Subcutaneous abdominal adipose tissue (tissue), 5 donors: ENCODE measurements around the gene FAM47E.

Experiments
- H3K27ac ChIP-seq: one replicate; pipeline ENCODE4 v1.7.0; 2013; ENCODE audit warnings: low read depth, mild to moderate bottlenecking, inconsistent platforms, low read length, moderate library complexity
- H3K27me3 ChIP-seq, 5 donors: one replicate each; pipeline ENCODE4 v1.7.0; 2013; ENCODE audit warnings: low read length in 5 of 5, inconsistent platforms in 1 of 5; ENCODE audit not compliant: control insufficient read depth in 5 of 5, insufficient read depth in 4 of 5
- H3K36me3 ChIP-seq, 5 donors: one replicate each; pipeline ENCODE4 v1.7.0; 2013; ENCODE audit warnings: low read length in 5 of 5; ENCODE audit not compliant: control insufficient read depth in 5 of 5, insufficient read depth in 5 of 5
- H3K4me1 ChIP-seq, 5 donors: one replicate each; pipeline ENCODE4 v1.7.0; 2013; ENCODE audit warnings: low read length in 5 of 5, mild to moderate bottlenecking in 3 of 5, moderate library complexity in 1 of 5; ENCODE audit not compliant: control insufficient read depth in 5 of 5, insufficient read depth in 5 of 5
- H3K4me3 ChIP-seq, 5 donors: one replicate each; pipeline ENCODE4 v1.7.0; 2013; ENCODE audit warnings: low read length in 5 of 5, low read depth in 1 of 5
- H3K9ac ChIP-seq, 5 donors: one replicate each; pipeline ENCODE4 v1.7.0; 2013; ENCODE audit warnings: low read length in 5 of 5, mild to moderate bottlenecking in 4 of 5, moderate library complexity in 3 of 5
- H3K9me3 ChIP-seq, 5 donors: one replicate each; pipeline ENCODE4 v1.7.0; 2013; ENCODE audit warnings: low read length in 5 of 5; ENCODE audit not compliant: control insufficient read depth in 5 of 5
- donor health status: healthy.
- donor health status: healthy.
- donor health status: healthy.
- donor health status: healthy.
- donor health status: healthy.

The FAM47E gene

GRCh38 chr4:76257824-76258223 is 6.3 kb downstream of the FAM47E start:
- Histone ChIP-seq H3K9me3 (no peaks in the 10 kb centered on the region), H3K27me3 (no peaks in the 10 kb centered on the region), H3K9ac (no peak overlapping the region), H3K27ac (no peak overlapping the region), H3K36me3 (no peaks in the 10 kb centered on the region), H3K4me3 (no peak overlapping the region), H3K4me1 (peaks cover 0 to 11% (median 0%) of the 10 kb centered on the region in 5 donors)

GRCh38 chr4:76260571-76260970 is 9.1 kb downstream of the FAM47E start:
- Histone ChIP-seq H3K27me3 (no peaks in the 10 kb centered on the region), H3K9ac (no peak overlapping the region), H3K27ac (no peak overlapping the region), H3K9me3 (no peaks in the 10 kb centered on the region), H3K4me1 (no peaks in the 10 kb centered on the region), H3K36me3 (peaks cover 0 to 14% (median 9%) of the 10 kb centered on the region in 5 donors), H3K4me3 (no peak overlapping the region)

- H3K27me3 ChIP-seq, result no peaks in the 10 kb centered on the region
- no peaks in the 10 kb centered on the region for H3K9me3 ChIP-seq
- peaks cover 0 to 22% (median 10%) of the 10 kb centered on the region in 5 donors for H3K36me3 ChIP-seq
Measured at GRCh38 chr4:76265631-76266218, 14.2 kb downstream of the FAM47E start.

GRCh38 chr4:76266627-76267026 is 15.1 kb downstream of the FAM47E start:
- Histone ChIP-seq H3K4me1 (peaks cover 0 to 8% (median 0%) of the 10 kb centered on the region in 5 donors), H3K4me3 (no peak overlapping the region), H3K27me3 (no peaks in the 10 kb centered on the region), H3K9ac (no peak overlapping the region), H3K9me3 (no peaks in the 10 kb centered on the region), H3K27ac (peak overlapping the region; percentile 32), H3K36me3 (peaks cover 0 to 22% (median 10%) of the 10 kb centered on the region in 5 donors)

More at GRCh38 chr4:76265631-76266218, 14.2 kb downstream of the FAM47E start:
- no peak overlapping the region for H3K4me3 ChIP-seq
- H3K27ac ChIP-seq, result peak overlapping the region; percentile 3
- peaks cover 0 to 8% (median 0%) of the 10 kb centered on the region in 5 donors for H3K4me1 ChIP-seq
- H3K9ac ChIP-seq, result no peak overlapping the region

- Histone ChIP-seq H3K4me3 (no peak overlapping the region), H3K4me1 (peaks cover 0 to 13% (median 0%) of the 10 kb centered on the region in 5 donors), H3K9me3 (no peaks in the 10 kb centered on the region), H3K9ac (no peak overlapping the region), H3K27ac (no peak overlapping the region), H3K36me3 (peaks cover 0 to 22% (median 10%) of the 10 kb centered on the region in 5 donors), H3K27me3 (no peaks in the 10 kb centered on the region)
Measured at GRCh38 chr4:76267811-76268210, 16.3 kb downstream of the FAM47E start.

- H3K36me3 ChIP-seq, result peaks cover 0 to 8% (median 3%) of the 10 kb centered on the region in 5 donors
- H3K27ac ChIP-seq, result no peak overlapping the region
- no peak overlapping the region for H3K9ac ChIP-seq
- peaks cover 0 to 27% (median under 1%) of the 10 kb centered on the region in 5 donors for H3K4me1 ChIP-seq
- no peak overlapping the region for H3K4me3 ChIP-seq
- no peaks in the 10 kb centered on the region for H3K27me3 ChIP-seq
- no peaks in the 10 kb centered on the region for H3K9me3 ChIP-seq
Measured at GRCh38 chr4:76270244-76271175, 19.0 kb downstream of the FAM47E start.

- Histone ChIP-seq H3K27ac (no peak overlapping the region), H3K27me3 (no peaks in the 10 kb centered on the region), H3K4me1 (peaks cover 0 to 32% (median 4%) of the 10 kb centered on the region in 5 donors), H3K9me3 (no peaks in the 10 kb centered on the region), H3K9ac (no peak overlapping the region), H3K36me3 (peaks cover 0 to 4% (median 0%) of the 10 kb centered on the region in 5 donors), H3K4me3 (no peak overlapping the region)
Measured at GRCh38 chr4:76271248-76271647, 19.7 kb downstream of the FAM47E start.

GRCh38 chr4:76272073-76272472 is 20.6 kb downstream of the FAM47E start:
- Histone ChIP-seq H3K27ac (no peak overlapping the region), H3K4me1 (peaks cover 0 to 28% (median 4%) of the 10 kb centered on the region in 5 donors), H3K9ac (no peak overlapping the region)

GRCh38 chr4:76272582-76272981 is 21.1 kb downstream of the FAM47E start:
- H3K4me1 ChIP-seq, result peaks cover 0 to 28% (median 4%) of the 10 kb centered on the region in 5 donors
- no peaks in the 10 kb centered on the region for H3K9me3 ChIP-seq
- peak overlapping the region; percentile 59 for H3K27ac ChIP-seq
- H3K36me3 ChIP-seq, result peaks cover 0 to under 1% (median 0%) of the 10 kb centered on the region in 5 donors
- H3K4me3 ChIP-seq, result no peak overlapping the region
- H3K9ac ChIP-seq, result no peak overlapping the region
- H3K27me3 ChIP-seq, result no peaks in the 10 kb centered on the region

More at GRCh38 chr4:76272073-76272472, 20.6 kb downstream of the FAM47E start:
- Histone ChIP-seq H3K9me3 (no peaks in the 10 kb centered on the region), H3K36me3 (peaks cover 0 to 3% (median 0%) of the 10 kb centered on the region in 5 donors), H3K27me3 (no peaks in the 10 kb centered on the region), H3K4me3 (no peak overlapping the region)

GRCh38 chr4:76272999-76273398 is 21.5 kb downstream of the FAM47E start:
- H3K36me3 ChIP-seq, result no peaks in the 10 kb centered on the region
- no peaks in the 10 kb centered on the region for H3K9me3 ChIP-seq
- H3K9ac ChIP-seq, result no peak overlapping the region
- peak overlapping the region; percentile 59 for H3K27ac ChIP-seq
- no peak overlapping the region for H3K4me3 ChIP-seq
- H3K4me1 ChIP-seq, result peaks cover 0 to 33% (median 6%) of the 10 kb centered on the region in 5 donors
- no peaks in the 10 kb centered on the region for H3K27me3 ChIP-seq
